Vagina (tissue), 2 donors: ENCODE data around the gene LRRC17.

Experiments used
- POLR2A ChIP-seq, 2 donors: fragments of 450-650 bp; IDR thresholded peaks; one replicate each; pipeline ENCODE4 v1.6.1; 2017; ENCODE audit warnings: antibody characterized with exemption in 2 of 2, mild to moderate bottlenecking in 2 of 2, moderate library complexity in 2 of 2
- POLR2AphosphoS5 ChIP-seq, 2 donors: sonication (generic); formaldehyde crosslinking; IDR thresholded peaks; one replicate each; pipeline ENCODE4 v1.9.0; 2017; ENCODE audit warnings: antibody characterized with exemption in 2 of 2, mild to moderate bottlenecking in 2 of 2, low read depth in 1 of 2; ENCODE audit not compliant: insufficient read depth in 1 of 2
- TF ChIP-seq, protein P1 (sequence below), 3 experiments: fragments of 450-650 bp in 2 of 3; fragments of 200-600 bp in 1 of 3; sonication (generic) in 1 of 3; IDR thresholded peaks; one replicate each; pipeline ENCODE4 v1.5.1; 2017 to 2019; ENCODE audit warnings: antibody characterized with exemption in 3 of 3, mild to moderate bottlenecking in 2 of 3, moderate library complexity in 2 of 3

DNA sequence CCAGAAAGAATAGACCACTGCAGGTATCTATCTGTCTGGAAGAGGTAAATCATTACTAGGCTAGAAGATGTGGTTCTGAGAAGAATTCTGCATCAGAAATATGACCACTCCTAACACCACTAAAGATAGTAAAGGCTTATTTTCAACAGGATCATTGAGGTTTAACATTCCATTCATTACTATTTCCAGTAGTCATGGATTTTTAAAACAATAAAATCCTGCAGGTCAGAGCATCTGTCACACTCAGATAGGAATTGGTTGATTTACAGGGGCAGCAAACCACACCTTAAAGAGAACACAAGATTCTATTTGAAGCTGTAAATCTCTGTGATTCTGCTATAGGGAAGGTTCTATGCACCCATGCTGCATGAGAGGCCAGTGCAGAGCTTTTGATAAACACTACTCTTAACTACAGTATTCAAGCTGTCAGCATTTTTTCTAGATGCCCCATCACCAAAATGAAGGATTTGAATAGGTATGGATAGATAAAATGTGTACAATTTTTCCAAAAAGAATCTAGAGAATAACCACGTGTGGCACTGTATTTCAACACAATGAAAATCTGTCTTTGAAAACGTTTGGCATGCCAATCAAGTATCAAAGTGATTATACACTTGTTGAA is 14.6 kb downstream of the LRRC17 start:
- TF ChIP-seq, protein P1, sequence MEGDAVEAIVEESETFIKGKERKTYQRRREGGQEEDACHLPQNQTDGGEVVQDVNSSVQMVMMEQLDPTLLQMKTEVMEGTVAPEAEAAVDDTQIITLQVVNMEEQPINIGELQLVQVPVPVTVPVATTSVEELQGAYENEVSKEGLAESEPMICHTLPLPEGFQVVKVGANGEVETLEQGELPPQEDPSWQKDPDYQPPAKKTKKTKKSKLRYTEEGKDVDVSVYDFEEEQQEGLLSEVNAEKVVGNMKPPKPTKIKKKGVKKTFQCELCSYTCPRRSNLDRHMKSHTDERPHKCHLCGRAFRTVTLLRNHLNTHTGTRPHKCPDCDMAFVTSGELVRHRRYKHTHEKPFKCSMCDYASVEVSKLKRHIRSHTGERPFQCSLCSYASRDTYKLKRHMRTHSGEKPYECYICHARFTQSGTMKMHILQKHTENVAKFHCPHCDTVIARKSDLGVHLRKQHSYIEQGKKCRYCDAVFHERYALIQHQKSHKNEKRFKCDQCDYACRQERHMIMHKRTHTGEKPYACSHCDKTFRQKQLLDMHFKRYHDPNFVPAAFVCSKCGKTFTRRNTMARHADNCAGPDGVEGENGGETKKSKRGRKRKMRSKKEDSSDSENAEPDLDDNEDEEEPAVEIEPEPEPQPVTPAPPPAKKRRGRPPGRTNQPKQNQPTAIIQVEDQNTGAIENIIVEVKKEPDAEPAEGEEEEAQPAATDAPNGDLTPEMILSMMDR (IDR thresholded peaks at IDR 0.05): no peak
- no peak for TF ChIP-seq POLR2A (IDR thresholded peaks at IDR 0.05)
- no peak for TF ChIP-seq POLR2AphosphoS5 (IDR thresholded peaks at IDR 0.05; ENCODE audit: insufficient read depth in 1 of 2, low read depth in 1 of 2)
